Muscle layer of duodenum (tissue), 2 donors: ENCODE results near the gene GPR158.

Experiments used
- H3K27ac ChIP-seq: one replicate; pipeline ENCODE4 v1.7.0; 2013; ENCODE audit warnings: mild to moderate bottlenecking, low read length
- H3K27me3 ChIP-seq: one replicate; pipeline ENCODE4 v1.7.0; 2013; ENCODE audit warnings: low read depth, mild to moderate bottlenecking, control low read depth, low read length
- H3K36me3 ChIP-seq, 2 donors: one replicate each; pipeline ENCODE4 v1.7.0; 2013; ENCODE audit warnings: low read length in 2 of 2, control low read depth in 1 of 2, mild to moderate bottlenecking in 1 of 2; ENCODE audit not compliant: insufficient read depth in 2 of 2, control insufficient read depth in 1 of 2
- H3K4me1 ChIP-seq, 2 donors: one replicate each; pipeline ENCODE4 v1.7.0; 2013; ENCODE audit warnings: low read length in 2 of 2, mild to moderate bottlenecking in 2 of 2, control low read depth in 1 of 2, moderate library complexity in 1 of 2; ENCODE audit not compliant: insufficient read depth in 2 of 2, control insufficient read depth in 1 of 2
- H3K4me3 ChIP-seq, 2 donors: one replicate each; pipeline ENCODE4 v1.7.0; 2013; ENCODE audit warnings: low read length in 2 of 2, low read depth in 1 of 2, mild to moderate bottlenecking in 1 of 2
- H3K9me3 ChIP-seq, 2 donors: one replicate each; pipeline ENCODE4 v1.7.0; 2013; ENCODE audit warnings: low read length in 2 of 2, control low read depth in 1 of 2, mild to moderate bottlenecking in 1 of 2; ENCODE audit not compliant: control insufficient read depth in 1 of 2
- donor health status: healthy.

Gene GPR158

GRCh38 chr10:25206693-25207414 is 32.1 kb downstream of the GPR158 start:
- H3K9me3 ChIP-seq: no peaks in the 10 kb centered on the region
- H3K4me3 ChIP-seq: no peak overlapping the region
- no peaks in the 10 kb centered on the region for H3K27me3 ChIP-seq
- no peaks in the 10 kb centered on the region for H3K36me3 ChIP-seq
- H3K4me1 ChIP-seq: no peaks in the 10 kb centered on the region
- H3K27ac ChIP-seq: no peak overlapping the region

GRCh38 chr10:25209618-25210017 is 34.8 kb downstream of the GPR158 start:
- Histone ChIP-seq H3K4me1 (no peaks in the 10 kb centered on the region), H3K27ac (no peak overlapping the region), H3K9me3 (no peaks in the 10 kb centered on the region), H3K36me3 (no peaks in the 10 kb centered on the region), H3K27me3 (no peaks in the 10 kb centered on the region), H3K4me3 (no peak overlapping the region)

DNA sequence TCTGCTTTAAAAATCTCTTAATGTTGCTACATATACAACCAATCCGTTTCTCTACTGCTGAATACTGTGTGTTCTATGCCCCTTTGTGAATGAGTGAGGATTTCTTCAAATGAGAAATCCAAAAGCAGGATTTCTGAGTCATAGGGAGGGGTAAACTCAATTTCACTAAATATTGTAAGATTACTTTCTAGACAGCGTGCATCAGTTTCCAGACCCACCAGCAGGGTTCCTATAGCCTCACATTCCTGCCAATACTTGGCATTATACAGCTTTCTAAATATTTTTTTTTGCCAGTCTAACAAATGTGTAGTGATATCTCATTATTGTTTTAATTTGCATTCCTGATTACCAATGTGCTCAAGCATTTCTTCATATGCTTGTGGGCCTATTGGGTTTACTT is 35.5 kb downstream of the GPR158 start:
- Histone ChIP-seq H3K27me3 (no peaks in the 10 kb centered on the region), H3K27ac (no peak overlapping the region), H3K36me3 (no peaks in the 10 kb centered on the region), H3K9me3 (no peaks in the 10 kb centered on the region), H3K4me1 (no peaks in the 10 kb centered on the region), H3K4me3 (no peak overlapping the region)

DNA sequence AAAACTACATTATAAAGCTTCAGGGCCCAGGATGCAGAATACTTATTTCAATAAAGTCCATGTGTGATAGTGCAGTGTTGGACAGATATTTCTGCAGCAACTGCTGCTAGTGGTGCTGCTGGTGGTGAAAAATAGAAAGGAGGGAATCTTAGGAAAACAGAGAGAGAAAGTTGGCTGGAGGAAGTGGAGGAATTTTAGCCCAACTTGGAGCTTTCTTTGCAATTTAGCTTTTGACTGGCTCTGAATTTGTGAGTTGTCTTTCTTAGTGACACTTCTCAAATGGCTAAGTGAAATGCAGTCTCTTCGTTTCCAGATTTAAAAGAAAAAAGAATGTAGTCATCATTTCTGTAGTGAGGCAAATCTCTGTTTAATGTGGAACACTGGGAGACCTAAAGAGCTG is 45.4 kb downstream of the GPR158 start:
- H3K36me3 ChIP-seq: no peaks in the 10 kb centered on the region

DNA sequence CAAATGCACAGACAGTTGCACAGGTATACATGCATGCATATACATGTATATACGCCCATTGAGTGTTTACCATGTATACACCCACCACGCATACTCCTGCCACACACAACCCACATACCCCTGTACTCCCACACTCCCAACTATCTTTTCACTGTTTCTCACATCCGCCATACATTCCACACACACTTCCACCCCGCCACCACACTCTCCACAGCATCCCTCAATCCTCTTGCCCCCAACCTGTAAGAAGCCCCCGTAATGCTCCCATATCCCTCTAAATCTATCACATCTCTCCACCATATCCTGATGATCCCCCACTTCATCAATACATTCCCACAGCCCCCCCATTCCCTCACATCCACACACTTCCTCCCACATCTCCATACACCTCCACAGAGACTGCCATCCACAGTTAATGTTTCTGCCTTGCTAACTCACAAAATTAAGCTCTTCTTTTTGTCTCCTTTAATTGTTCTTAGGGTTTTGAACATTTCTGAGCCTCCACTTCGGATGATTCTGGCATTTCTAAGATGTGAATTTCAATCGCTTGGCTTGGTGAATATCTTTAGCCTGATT is 47.4 kb downstream of the GPR158 start:
- Histone ChIP-seq H3K27ac (no peak overlapping the region), H3K9me3 (no peaks in the 10 kb centered on the region), H3K36me3 (no peaks in the 10 kb centered on the region), H3K27me3 (no peaks in the 10 kb centered on the region), H3K4me1 (no peaks in the 10 kb centered on the region), H3K4me3 (no peak overlapping the region)

More for the DNA sequence above, 45.4 kb downstream of the GPR158 start:
- Histone ChIP-seq H3K27ac (no peak overlapping the region), H3K4me3 (no peak overlapping the region), H3K9me3 (no peaks in the 10 kb centered on the region), H3K4me1 (no peaks in the 10 kb centered on the region), H3K27me3 (no peaks in the 10 kb centered on the region)

GRCh38 chr10:25226775-25227682 is 52.2 kb downstream of the GPR158 start:
- no peaks in the 10 kb centered on the region for H3K9me3 ChIP-seq
- no peaks in the 10 kb centered on the region for H3K27me3 ChIP-seq
- H3K4me1 ChIP-seq: no peaks in the 10 kb centered on the region
- H3K36me3 ChIP-seq: no peaks in the 10 kb centered on the region
- no peak overlapping the region for H3K27ac ChIP-seq
- H3K4me3 ChIP-seq: no peak overlapping the region

DNA sequence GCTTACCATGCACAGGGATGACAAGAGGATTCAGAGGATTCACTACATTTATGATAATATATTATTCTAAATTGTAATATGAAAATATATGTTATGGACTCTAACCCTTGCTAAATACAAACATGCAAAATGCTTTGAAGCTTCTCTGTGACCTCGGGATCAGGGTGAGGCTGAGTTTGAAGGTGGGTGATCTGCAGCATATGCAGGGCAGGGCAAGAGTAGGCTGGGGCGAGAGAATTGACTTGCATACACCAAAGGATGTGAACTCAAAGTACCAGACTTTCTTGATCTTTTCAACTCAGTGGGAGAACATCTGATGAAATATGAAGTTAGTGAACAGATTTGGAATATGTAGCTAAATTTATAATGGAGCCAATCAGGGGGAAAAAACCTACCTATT is 57.0 kb downstream of the GPR158 start:
- H3K36me3 ChIP-seq: no peaks in the 10 kb centered on the region
- H3K4me1 ChIP-seq: no peaks in the 10 kb centered on the region
- no peaks in the 10 kb centered on the region for H3K9me3 ChIP-seq
- H3K4me3 ChIP-seq: no peak overlapping the region
- H3K27ac ChIP-seq: no peak overlapping the region
- H3K27me3 ChIP-seq: no peaks in the 10 kb centered on the region

- Histone ChIP-seq H3K36me3 (no peaks in the 10 kb centered on the region), H3K4me1 (no peaks in the 10 kb centered on the region), H3K27me3 (no peaks in the 10 kb centered on the region), H3K9me3 (no peaks in the 10 kb centered on the region), H3K4me3 (no peak overlapping the region), H3K27ac (no peak overlapping the region)
These were observed 57.4 kb downstream of the GPR158 start for GRCh38 chr10:25232204-25232603.

- Histone ChIP-seq H3K27ac (no peak overlapping the region), H3K9me3 (no peaks in the 10 kb centered on the region), H3K4me3 (no peak overlapping the region), H3K4me1 (no peaks in the 10 kb centered on the region), H3K36me3 (no peaks in the 10 kb centered on the region), H3K27me3 (no peaks in the 10 kb centered on the region)
These were observed 70.4 kb downstream of the GPR158 start for GRCh38 chr10:25245165-25245564.

DNA sequence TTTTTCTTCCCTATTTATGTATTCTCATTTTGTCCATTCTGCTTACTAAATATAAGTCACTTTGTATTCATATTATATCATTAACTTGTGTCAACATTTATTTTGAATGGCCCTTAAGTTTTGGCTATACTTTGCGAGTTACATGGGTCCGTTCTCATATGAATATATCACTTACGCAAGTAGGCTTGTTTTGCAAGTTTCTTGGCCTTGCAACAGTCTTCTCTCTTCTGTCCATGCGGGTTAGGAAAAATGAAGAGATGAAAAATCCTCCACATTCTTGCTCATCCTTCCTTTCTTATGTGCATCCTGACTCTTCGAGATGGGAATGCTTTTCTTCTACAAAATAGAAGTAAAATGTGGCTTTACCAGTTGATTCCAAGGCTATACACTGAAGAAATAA is 82.8 kb downstream of the GPR158 start:
- no peaks in the 10 kb centered on the region for H3K27me3 ChIP-seq
- H3K9me3 ChIP-seq: no peaks in the 10 kb centered on the region
- no peaks in the 10 kb centered on the region for H3K36me3 ChIP-seq
- no peaks in the 10 kb centered on the region for H3K4me1 ChIP-seq
- no peak overlapping the region for H3K4me3 ChIP-seq
- no peak overlapping the region for H3K27ac ChIP-seq

DNA sequence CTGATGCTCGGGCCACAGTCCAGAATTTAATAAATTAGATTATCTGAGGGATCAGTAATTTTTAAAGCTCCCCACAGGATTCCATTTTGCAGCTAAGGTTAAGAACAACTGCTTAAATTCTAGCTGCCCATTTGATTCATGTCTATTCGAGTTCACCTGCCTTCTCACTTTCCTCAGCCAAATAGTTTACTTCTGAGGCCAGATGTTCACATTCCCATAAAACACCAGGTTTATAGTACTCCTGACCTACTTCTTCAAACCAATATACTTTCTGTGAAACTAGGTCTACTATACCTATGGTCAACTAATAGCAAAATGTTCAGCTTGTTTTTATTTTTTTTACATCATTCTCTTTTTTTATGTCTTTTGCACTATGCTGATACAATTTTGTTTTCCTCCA is 86.3 kb downstream of the GPR158 start:
- Histone ChIP-seq H3K9me3 (no peaks in the 10 kb centered on the region), H3K27me3 (no peaks in the 10 kb centered on the region), H3K36me3 (no peaks in the 10 kb centered on the region), H3K4me1 (no peaks in the 10 kb centered on the region), H3K27ac (no peak overlapping the region), H3K4me3 (no peak overlapping the region)
